ENCODE measurements around the gene AWAT1. TPM values are rescaled to one million over a fixed set of nuclear protein-coding genes. Genes with fewer than 3 reads are reported as not detected.

AWAT1 gene
- total and polyA plus RNA-seq, 3 donors from 2014 or later: not detected

DNA sequence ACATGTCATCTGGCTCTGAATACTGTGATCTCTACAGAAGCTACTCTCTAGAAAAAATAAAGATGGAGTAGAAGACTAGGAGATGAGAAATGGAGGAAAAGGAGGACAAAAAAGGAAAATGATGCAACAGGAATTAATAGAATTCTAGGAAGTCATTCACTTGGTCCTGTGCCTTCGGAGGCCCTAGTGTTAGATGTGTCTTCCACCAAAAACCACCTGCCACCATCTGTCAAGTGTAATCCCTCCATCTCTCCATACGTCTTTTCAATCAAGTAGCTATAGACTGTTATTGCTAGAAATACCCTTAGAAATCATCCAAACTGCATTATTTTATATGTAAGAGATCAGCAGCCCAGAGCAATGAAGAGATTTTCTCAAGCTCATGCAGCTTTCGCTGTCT, 44.6 kb downstream of the AWAT1 start:
- WGBS, 2 donors: 93 to 94% methylated on average over 3 of the region's 3 CpGs
- Histone ChIP-seq H3K4me1 (no peaks in the 10 kb centered on the region), H3K36me3 (ENCODE audit: low read depth, missing control alignments) (no peaks in the 10 kb centered on the region), H3K9me3 (no peaks in the 10 kb centered on the region), H3K27ac (no peak overlapping the region), H3K4me3 (no peak overlapping the region), H3K27me3 (no peaks in the 10 kb centered on the region)
- intact Hi-C loops (cut with DNase I; ENCODE audit: low total_unique reads): no loop called here
- TF ChIP-seq POLR2A (IDR thresholded peaks at IDR 0.05): no peak
- TF ChIP-seq, protein P1, sequence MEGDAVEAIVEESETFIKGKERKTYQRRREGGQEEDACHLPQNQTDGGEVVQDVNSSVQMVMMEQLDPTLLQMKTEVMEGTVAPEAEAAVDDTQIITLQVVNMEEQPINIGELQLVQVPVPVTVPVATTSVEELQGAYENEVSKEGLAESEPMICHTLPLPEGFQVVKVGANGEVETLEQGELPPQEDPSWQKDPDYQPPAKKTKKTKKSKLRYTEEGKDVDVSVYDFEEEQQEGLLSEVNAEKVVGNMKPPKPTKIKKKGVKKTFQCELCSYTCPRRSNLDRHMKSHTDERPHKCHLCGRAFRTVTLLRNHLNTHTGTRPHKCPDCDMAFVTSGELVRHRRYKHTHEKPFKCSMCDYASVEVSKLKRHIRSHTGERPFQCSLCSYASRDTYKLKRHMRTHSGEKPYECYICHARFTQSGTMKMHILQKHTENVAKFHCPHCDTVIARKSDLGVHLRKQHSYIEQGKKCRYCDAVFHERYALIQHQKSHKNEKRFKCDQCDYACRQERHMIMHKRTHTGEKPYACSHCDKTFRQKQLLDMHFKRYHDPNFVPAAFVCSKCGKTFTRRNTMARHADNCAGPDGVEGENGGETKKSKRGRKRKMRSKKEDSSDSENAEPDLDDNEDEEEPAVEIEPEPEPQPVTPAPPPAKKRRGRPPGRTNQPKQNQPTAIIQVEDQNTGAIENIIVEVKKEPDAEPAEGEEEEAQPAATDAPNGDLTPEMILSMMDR (IDR thresholded peaks at IDR 0.05): no peak
- DNase-seq: no peak

DNA sequence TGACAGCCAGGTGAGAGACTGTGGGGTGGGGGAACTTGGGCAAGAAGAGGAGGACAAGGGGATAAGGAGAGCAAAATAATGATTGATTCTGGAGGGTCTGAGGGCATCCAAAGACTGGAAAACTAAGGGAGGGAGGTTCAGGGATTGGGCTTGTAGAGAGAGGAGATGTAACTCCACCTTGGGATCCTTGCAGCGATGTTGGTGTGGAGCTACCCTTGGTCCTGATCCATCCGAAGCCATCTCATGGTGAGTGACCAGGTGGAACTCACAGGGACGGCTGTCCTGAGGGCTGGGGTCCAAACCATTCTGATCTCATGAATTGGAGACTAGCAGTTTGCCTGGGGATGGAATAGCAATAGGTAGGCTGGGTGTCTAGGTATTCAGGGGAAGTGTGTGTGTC, 46.1 kb downstream of the AWAT1 start:
- intact Hi-C loops (cut with DNase I; ENCODE audit: low total_unique reads): no loop called here
- WGBS, 2 donors: 73 to 86% methylated on average over 2 to 3 of the region's 3 CpGs
- no peak for DNase-seq

DNA sequence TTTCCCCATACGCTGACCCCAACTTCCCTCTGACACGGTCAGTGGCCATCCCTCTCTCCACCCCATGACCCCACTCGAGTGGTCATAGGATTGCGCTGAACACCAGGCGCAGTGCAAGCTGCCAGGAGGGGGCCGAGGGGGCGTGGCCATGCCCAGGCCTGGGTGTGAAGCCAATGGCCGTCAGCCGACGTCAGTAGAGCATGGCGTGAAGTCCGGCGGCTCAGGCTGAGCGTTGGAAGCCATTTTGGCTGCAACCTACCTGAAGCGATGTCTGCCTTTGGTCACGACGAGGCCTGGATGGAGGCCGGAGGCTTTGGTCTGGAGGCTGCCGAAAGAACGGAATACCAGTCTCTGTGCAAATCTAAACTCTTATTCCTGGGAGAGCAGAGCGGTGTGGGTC, 47.5 kb downstream of the AWAT1 start, which contains the start of gene RAB41:
RAB41 (plus strand) TSS at position 222 of the 400 bp plus-strand sequence; CDS start at position 268, 46 bp downstream.
- intact Hi-C loops (cut with DNase I; ENCODE audit: low total_unique reads): no loop called here
- H3K27ac ChIP-seq: no peak within 1 kb of the TSS

More for the DNA sequence above, 46.1 kb downstream of the AWAT1 start:
- Histone ChIP-seq H3K4me3 (no peak overlapping the region), H3K36me3 (ENCODE audit: low read depth, missing control alignments) (no peaks in the 10 kb centered on the region), H3K27ac (no peak overlapping the region), H3K9me3 (no peaks in the 10 kb centered on the region), H3K4me1 (no peaks in the 10 kb centered on the region), H3K27me3 (no peaks in the 10 kb centered on the region)
- TF ChIP-seq POLR2A (IDR thresholded peaks at IDR 0.05): no peak
- TF ChIP-seq, protein P1 (IDR thresholded peaks at IDR 0.05): no peak

DNA sequence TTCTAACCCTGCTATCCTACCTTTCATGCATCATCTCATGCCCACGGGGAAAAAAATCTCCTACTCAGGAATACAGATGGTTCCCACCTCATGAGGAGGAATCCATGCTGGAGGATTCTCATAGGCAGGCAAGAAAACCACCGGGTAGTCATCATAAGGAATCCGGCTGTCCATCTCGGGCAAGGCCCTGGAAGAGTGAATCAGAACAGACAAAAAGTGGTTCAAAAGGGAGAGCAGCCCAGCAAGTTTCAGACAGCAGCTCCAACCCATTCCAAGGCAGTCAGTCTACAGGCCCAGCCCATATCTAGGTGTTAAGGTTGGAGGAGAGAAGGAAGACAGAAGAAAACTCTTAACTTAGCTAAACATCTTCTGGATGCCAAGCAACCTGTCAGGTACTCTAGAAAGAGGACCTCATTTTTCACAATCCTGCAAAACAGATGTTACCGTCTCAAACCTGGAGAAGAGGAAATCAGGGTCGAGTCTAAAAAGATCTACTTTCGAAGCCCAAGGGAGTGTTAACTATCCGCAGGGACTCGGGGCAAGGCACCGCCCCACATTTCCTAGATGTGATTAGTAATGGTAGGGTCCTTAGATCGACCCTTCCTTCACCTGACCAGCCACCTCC, 54.8 kb downstream of the AWAT1 start:
- intact Hi-C loops (cut with DNase I; ENCODE audit: low total_unique reads): no loop called here
- no peaks in the 10 kb centered on the region for H3K36me3 ChIP-seq (ENCODE audit: low read depth, missing control alignments)
- peak overlapping the region; percentile 41 to 64 for H3K4me3 ChIP-seq
- DNase-seq: no peak
- no peak overlapping the region for H3K27ac ChIP-seq
- no peaks in the 10 kb centered on the region for H3K27me3 ChIP-seq
- WGBS, 2 donors: 13 to 27% methylated on average over 3 to 9 of the region's 11 CpGs
- peaks cover 3% of the 10 kb centered on the region for H3K4me1 ChIP-seq
- TF ChIP-seq POLR2A (IDR thresholded peaks at IDR 0.05): no peak
- TF ChIP-seq, protein P1 (IDR thresholded peaks at IDR 0.05): no peak
- no peaks in the 10 kb centered on the region for H3K9me3 ChIP-seq

More for the DNA sequence above, 47.5 kb downstream of the AWAT1 start, which contains the start of gene RAB41:
- WGBS, 2 donors: 83 to 84% methylated on average over 1 to 18 of the region's 21 CpGs
- Histone ChIP-seq H3K9me3 (no peaks in the 10 kb centered on the region), H3K4me3 (peak within 1 kb of the TSS in 1 of 2 donors; percentile 3), H3K36me3 (ENCODE audit: low read depth, missing control alignments) (no peaks in the 10 kb centered on the region), H3K27me3 (no peaks in the 10 kb centered on the region), H3K4me1 (no peaks in the 10 kb centered on the region)
- TF ChIP-seq, protein P1 (IDR thresholded peaks at IDR 0.05): no peak
- TF ChIP-seq POLR2A (IDR thresholded peaks at IDR 0.05): no peak
- peak; percentile 16 for DNase-seq

Small RNA genes within 50 kb of the gene (small RNA-seq; reads per million reads assigned to genes)
- 0 to 0.28 reads per million in 2 donors for gene RNA5SP507

Other genes starting within 250 kb of the AWAT1 start
- gene AWAT2, start 184.7 kb upstream of the AWAT1 start, total RNA-seq: 1 to 10 TPM in 1 of 2 donors, under 1 TPM in 1; 0.31 to 3.9 TPM
- 0.44 TPM for gene AWAT2, start 184.7 kb upstream of the AWAT1 start, polyA plus RNA-seq (ENCODE audit: insufficient read depth, low read depth, low replicate concordance)
- gene OTUD6A, start 172.2 kb upstream of the AWAT1 start, total RNA-seq: 10 to 100 TPM in 1 of 2 donors, 1 to 10 TPM in 1; 6.9 to 17.9 TPM
- 8.1 TPM for gene OTUD6A, start 172.2 kb upstream of the AWAT1 start, polyA plus RNA-seq (ENCODE audit: insufficient read depth, low read depth, low replicate concordance)
- 10 to 100 TPM; 35.4 to 40.6 TPM for gene IGBP1, start 101.2 kb upstream of the AWAT1 start, total RNA-seq
- 41.2 TPM for gene IGBP1, start 101.2 kb upstream of the AWAT1 start, polyA plus RNA-seq (ENCODE audit: insufficient read depth, low read depth, low replicate concordance)
- not detected for gene DGAT2L6, start 57.2 kb upstream of the AWAT1 start, total RNA-seq
- gene DGAT2L6, start 57.2 kb upstream of the AWAT1 start, polyA plus RNA-seq (ENCODE audit: insufficient read depth, low read depth, low replicate concordance): not detected
- 1 to 10 TPM; 1.2 to 2.3 TPM for gene P2RY4, start 25.5 kb downstream of the AWAT1 start, total RNA-seq
- gene P2RY4, start 25.5 kb downstream of the AWAT1 start, polyA plus RNA-seq (ENCODE audit: insufficient read depth, low read depth, low replicate concordance): not detected
- gene ARR3, start 33.7 kb downstream of the AWAT1 start, total RNA-seq: not detected
- not detected for gene ARR3, start 33.7 kb downstream of the AWAT1 start, polyA plus RNA-seq (ENCODE audit: insufficient read depth, low read depth, low replicate concordance)
- 1 to 10 TPM; 3.7 to 4.3 TPM for gene RAB41, start 47.5 kb downstream of the AWAT1 start, total RNA-seq
- gene RAB41, start 47.5 kb downstream of the AWAT1 start, polyA plus RNA-seq (ENCODE audit: insufficient read depth, low read depth, low replicate concordance): 5.1 TPM
- gene PDZD11, start 55.3 kb downstream of the AWAT1 start, total RNA-seq: 10 to 100 TPM; 24.2 to 25.4 TPM
- 25.0 TPM for gene PDZD11, start 55.3 kb downstream of the AWAT1 start, polyA plus RNA-seq (ENCODE audit: insufficient read depth, low read depth, low replicate concordance)
- gene KIF4A, start 55.4 kb downstream of the AWAT1 start, total RNA-seq: 1 to 10 TPM; 2.0 to 3.6 TPM
- gene KIF4A, start 55.4 kb downstream of the AWAT1 start, polyA plus RNA-seq (ENCODE audit: insufficient read depth, low read depth, low replicate concordance): 2.4 TPM
- gene GDPD2, start 188.7 kb downstream of the AWAT1 start, total RNA-seq: not detected
- gene GDPD2, start 188.7 kb downstream of the AWAT1 start, polyA plus RNA-seq (ENCODE audit: insufficient read depth, low read depth, low replicate concordance): not detected
- 1 to 10 TPM; 5.6 to 7.1 TPM for gene DLG3, start 210.2 kb downstream of the AWAT1 start, total RNA-seq
- 7.8 TPM for gene DLG3, start 210.2 kb downstream of the AWAT1 start, polyA plus RNA-seq (ENCODE audit: insufficient read depth, low read depth, low replicate concordance)